ENCODE measurements around the gene AFAP1L2.

The AFAP1L2 gene

DNA sequence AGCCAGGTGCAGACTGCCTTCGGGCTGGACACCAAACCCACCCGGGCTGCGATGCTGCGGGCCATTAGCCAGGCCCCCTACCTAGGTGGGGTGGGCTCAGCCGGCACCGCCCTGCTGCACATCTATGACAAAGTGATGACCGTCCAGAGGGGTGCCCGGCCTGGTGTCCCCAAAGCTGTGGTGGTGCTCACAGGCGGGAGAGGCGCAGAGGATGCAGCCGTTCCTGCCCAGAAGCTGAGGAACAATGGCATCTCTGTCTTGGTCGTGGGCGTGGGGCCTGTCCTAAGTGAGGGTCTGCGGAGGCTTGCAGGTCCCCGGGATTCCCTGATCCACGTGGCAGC, 115.2 kb downstream of the AFAP1L2 start:
- peaks cover 11% of the 10 kb centered on the region for H3K4me1 ChIP-seq (ENCODE audit: insufficient read depth, low read length, poor library complexity, severe bottlenecking)
- no peaks in the 10 kb centered on the region for H3K79me2 ChIP-seq (ENCODE audit: insufficient read depth, low read length)

DNA sequence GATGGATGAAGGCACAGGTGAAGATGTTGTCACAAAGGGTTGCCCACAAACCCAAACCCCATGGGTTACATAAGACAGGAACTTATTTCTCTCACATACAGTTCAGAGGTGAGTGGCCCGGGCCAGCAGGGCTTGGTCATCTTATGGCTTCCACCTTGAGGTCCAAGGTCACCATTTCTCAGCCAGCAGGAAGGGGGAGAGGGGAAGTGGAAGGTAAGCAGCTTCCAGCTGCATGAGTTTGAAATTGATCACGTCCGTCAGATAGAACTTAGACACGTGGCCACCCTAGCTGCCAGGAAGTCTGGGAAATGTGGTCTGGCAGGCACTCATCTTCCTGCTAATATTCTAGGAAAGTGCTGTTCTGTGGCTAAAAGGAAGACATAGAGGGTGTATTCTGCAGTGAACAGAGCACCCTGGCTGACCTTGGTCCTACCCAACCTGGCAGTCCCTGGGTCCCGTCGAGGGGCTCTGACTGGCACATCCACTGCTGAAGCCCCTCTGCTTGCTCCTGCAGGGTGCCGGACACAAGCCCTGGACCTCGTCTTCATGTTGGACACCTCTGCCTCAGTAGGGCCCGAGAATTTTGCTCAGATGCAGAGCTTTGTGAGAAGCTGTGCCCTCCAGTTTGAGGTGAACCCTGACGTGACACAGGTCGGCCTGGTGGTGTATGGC, 115.7 kb downstream of the AFAP1L2 start:
- Histone ChIP-seq H3K9me2 (replicated peaks; ENCODE audit: low read depth, low read length) (no peaks in the 10 kb centered on the region), H3K36me3 (ENCODE audit: insufficient read depth, low read length) (no peaks in the 10 kb centered on the region), H3K27me3 (ENCODE audit: insufficient read depth, low read length, poor library complexity, severe bottlenecking) (no peaks in the 10 kb centered on the region), H3K4me3 (ENCODE audit: low read length, poor library complexity, severe bottlenecking) (no peak overlapping the region), H3K4me1 (ENCODE audit: insufficient read depth, low read length, poor library complexity, severe bottlenecking) (peaks cover 12% of the 10 kb centered on the region), H3K4me2 (ENCODE audit: low read depth, low read length, poor library complexity, severe bottlenecking) (no peak overlapping the region), H2AFZ (ENCODE audit: low read length) (no peak overlapping the region), H3F3A (ENCODE audit: low read depth) (no peaks in the 10 kb centered on the region), H4K20me1 (ENCODE audit: insufficient read depth, low read length, poor library complexity, severe bottlenecking) (no peaks in the 10 kb centered on the region), H3K9me3 (ENCODE audit: insufficient read depth, low read depth, low read length) (no peaks in the 10 kb centered on the region), H3K79me2 (ENCODE audit: insufficient read depth, low read length) (no peaks in the 10 kb centered on the region), H3K9ac (ENCODE audit: low read depth, low read length, poor library complexity, severe bottlenecking) (no peak overlapping the region)
- TF ChIP-seq EZH2phosphoT487 (IDR thresholded peaks at IDR 0.05; ENCODE audit: borderline replicate concordance), result no peak
- TF ChIP-seq, protein P1, sequence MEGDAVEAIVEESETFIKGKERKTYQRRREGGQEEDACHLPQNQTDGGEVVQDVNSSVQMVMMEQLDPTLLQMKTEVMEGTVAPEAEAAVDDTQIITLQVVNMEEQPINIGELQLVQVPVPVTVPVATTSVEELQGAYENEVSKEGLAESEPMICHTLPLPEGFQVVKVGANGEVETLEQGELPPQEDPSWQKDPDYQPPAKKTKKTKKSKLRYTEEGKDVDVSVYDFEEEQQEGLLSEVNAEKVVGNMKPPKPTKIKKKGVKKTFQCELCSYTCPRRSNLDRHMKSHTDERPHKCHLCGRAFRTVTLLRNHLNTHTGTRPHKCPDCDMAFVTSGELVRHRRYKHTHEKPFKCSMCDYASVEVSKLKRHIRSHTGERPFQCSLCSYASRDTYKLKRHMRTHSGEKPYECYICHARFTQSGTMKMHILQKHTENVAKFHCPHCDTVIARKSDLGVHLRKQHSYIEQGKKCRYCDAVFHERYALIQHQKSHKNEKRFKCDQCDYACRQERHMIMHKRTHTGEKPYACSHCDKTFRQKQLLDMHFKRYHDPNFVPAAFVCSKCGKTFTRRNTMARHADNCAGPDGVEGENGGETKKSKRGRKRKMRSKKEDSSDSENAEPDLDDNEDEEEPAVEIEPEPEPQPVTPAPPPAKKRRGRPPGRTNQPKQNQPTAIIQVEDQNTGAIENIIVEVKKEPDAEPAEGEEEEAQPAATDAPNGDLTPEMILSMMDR (conservative IDR thresholded peaks at IDR 0.05; ENCODE audit: low read length), result no peak

More for the DNA sequence above, 115.2 kb downstream of the AFAP1L2 start:
- Histone ChIP-seq H3K9me2 (replicated peaks; ENCODE audit: low read depth, low read length) (no peaks in the 10 kb centered on the region), H3K9me3 (ENCODE audit: insufficient read depth, low read depth, low read length) (no peaks in the 10 kb centered on the region), H3K36me3 (ENCODE audit: insufficient read depth, low read length) (no peaks in the 10 kb centered on the region), H3K9ac (ENCODE audit: low read depth, low read length, poor library complexity, severe bottlenecking) (no peak overlapping the region), H3K4me3 (ENCODE audit: low read length, poor library complexity, severe bottlenecking) (no peak overlapping the region), H2AFZ (ENCODE audit: low read length) (no peak overlapping the region), H3F3A (ENCODE audit: low read depth) (no peaks in the 10 kb centered on the region), H3K27me3 (ENCODE audit: insufficient read depth, low read length, poor library complexity, severe bottlenecking) (no peaks in the 10 kb centered on the region), H3K4me2 (ENCODE audit: low read depth, low read length, poor library complexity, severe bottlenecking) (no peak overlapping the region), H4K20me1 (ENCODE audit: insufficient read depth, low read length, poor library complexity, severe bottlenecking) (no peaks in the 10 kb centered on the region)
- TF ChIP-seq EZH2phosphoT487 (IDR thresholded peaks at IDR 0.05; ENCODE audit: borderline replicate concordance), result no peak
- TF ChIP-seq, protein P1 (conservative IDR thresholded peaks at IDR 0.05; ENCODE audit: low read length), result no peak

DNA sequence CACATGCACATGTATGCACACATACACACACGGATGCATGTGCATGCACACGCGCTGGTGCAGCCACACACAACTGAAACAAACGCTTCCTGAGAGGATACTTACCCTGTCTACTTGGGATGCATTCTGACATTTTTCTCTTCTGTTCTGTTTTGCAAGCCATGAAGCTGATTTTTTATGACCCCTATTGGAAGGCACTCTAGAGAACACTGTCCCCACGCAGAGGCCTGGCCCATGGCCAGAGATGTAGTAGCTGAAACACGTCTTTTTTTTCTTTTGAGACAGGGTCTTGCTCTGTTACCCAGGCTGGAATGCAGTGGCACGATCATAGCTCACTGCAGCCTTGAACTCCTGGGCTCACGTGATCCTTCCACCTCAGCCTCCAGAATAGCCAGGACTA, 117.4 kb downstream of the AFAP1L2 start:
- TF ChIP-seq EZH2phosphoT487 (IDR thresholded peaks at IDR 0.05; ENCODE audit: borderline replicate concordance), result no peak
- TF ChIP-seq, protein P1 (conservative IDR thresholded peaks at IDR 0.05; ENCODE audit: low read length), result no peak
- H3K4me1 ChIP-seq (ENCODE audit: insufficient read depth, low read length, poor library complexity, severe bottlenecking), result peaks cover 12% of the 10 kb centered on the region
- no peaks in the 10 kb centered on the region for H3K36me3 ChIP-seq (ENCODE audit: insufficient read depth, low read length)
- H3K9me2 ChIP-seq (replicated peaks; ENCODE audit: low read depth, low read length), result no peaks in the 10 kb centered on the region
- no peak overlapping the region for H2AFZ ChIP-seq (ENCODE audit: low read length)
- H3K9me3 ChIP-seq (ENCODE audit: insufficient read depth, low read depth, low read length), result no peaks in the 10 kb centered on the region
- no peaks in the 10 kb centered on the region for H3K79me2 ChIP-seq (ENCODE audit: insufficient read depth, low read length)
- H3K27me3 ChIP-seq (ENCODE audit: insufficient read depth, low read length, poor library complexity, severe bottlenecking), result no peaks in the 10 kb centered on the region
- H3K9ac ChIP-seq (ENCODE audit: low read depth, low read length, poor library complexity, severe bottlenecking), result no peak overlapping the region
- no peaks in the 10 kb centered on the region for H3F3A ChIP-seq (ENCODE audit: low read depth)
- H3K4me3 ChIP-seq (ENCODE audit: low read length, poor library complexity, severe bottlenecking), result no peak overlapping the region
- H3K4me2 ChIP-seq (ENCODE audit: low read depth, low read length, poor library complexity, severe bottlenecking), result no peak overlapping the region
- no peaks in the 10 kb centered on the region for H4K20me1 ChIP-seq (ENCODE audit: insufficient read depth, low read length, poor library complexity, severe bottlenecking)
